ENCODE data around the gene EMILIN3. TPM values are rescaled to one million over a fixed set of nuclear protein-coding genes. Genes with fewer than 3 reads are reported as not detected.
"Not testable (repeated sequence)": the region's sequence is repeated elsewhere in the genome, so short reads cannot be mapped to it uniquely, and the experiment has no call there.

EMILIN3 gene
- total and polyA plus RNA-seq, 4 donors: 0.38 to 0.72 (median 0.39) TPM; not detected in 1

DNA sequence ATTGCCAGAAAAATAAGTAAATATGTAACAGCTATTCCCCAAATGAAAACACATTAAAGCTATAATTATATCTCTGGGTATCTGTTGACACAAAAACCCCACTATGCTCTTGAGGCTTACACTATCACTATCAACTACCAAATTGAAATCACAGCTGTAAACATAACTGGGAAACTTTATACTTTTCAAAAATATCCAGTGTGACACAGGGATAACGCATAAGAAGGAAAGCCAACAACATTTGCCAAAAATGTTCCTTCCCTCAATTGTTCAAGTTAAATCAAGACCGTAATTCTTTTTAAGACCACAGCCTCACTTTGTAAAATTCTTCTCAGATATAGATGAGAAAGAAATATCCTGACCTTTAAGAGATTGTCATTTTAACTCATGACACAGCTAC, 52.2 kb downstream of the EMILIN3 start:
- ATAC-seq (ENCODE audit: low FRiP score) (no peak), DNase-seq (no peak)
- H3K36me3 ChIP-seq (ENCODE audit: control insufficient read depth in 1 of 2, insufficient read depth in 2 of 2, low read length in 1 of 2): no peaks in the 10 kb centered on the region
- H3K4me3 ChIP-seq (ENCODE audit: low read length in 2 of 2): no peak overlapping the region
- H3K27me3 ChIP-seq (ENCODE audit: control insufficient read depth in 1 of 2, insufficient read depth in 2 of 2, low read length in 1 of 2): no peaks in the 10 kb centered on the region
- peaks cover 3% of the 10 kb centered on the region in 2 donors for H3K4me1 ChIP-seq (ENCODE audit: control insufficient read depth in 1 of 2, insufficient read depth in 2 of 2, low read length in 2 of 2)
- H3K27ac ChIP-seq (ENCODE audit: low read depth in 1 of 2, low read length in 2 of 2): no peak overlapping the region
- intact Hi-C loops (cut with DNase I): no loop called here
- no peaks in the 10 kb centered on the region for H3K9me3 ChIP-seq (ENCODE audit: control insufficient read depth, low read length)
- 15 to 25% methylated on average over 2 of the region's 2 CpGs for WGBS, 2 donors

DNA sequence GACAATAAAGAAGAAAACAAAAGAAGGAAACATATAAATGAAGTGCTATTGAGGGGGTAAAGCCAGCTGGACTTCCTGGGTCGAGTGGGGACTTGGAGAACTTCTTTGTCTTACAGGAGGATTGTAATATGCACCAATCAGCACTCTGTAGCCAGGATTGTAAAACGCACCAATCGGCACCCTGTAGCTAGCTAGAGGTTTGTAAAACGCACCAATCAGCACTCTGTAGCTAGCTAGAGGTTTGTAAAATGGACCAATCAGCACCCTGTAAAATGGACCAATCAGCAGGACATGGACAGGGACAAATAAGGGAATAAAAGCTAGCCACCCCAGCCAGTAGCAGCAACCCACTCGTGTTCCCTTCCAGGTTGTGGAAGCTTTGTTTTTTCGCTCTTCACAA, 54.6 kb downstream of the EMILIN3 start:
- H3K27ac ChIP-seq (ENCODE audit: low read depth in 1 of 2, low read length in 2 of 2); H3K9me3 ChIP-seq (ENCODE audit: control insufficient read depth, low read length); H3K36me3 ChIP-seq (ENCODE audit: control insufficient read depth in 1 of 2, insufficient read depth in 2 of 2, low read length in 1 of 2); H3K4me3 ChIP-seq (ENCODE audit: low read length in 2 of 2); intact Hi-C loops (cut with DNase I); H3K4me1 ChIP-seq (ENCODE audit: control insufficient read depth in 1 of 2, insufficient read depth in 2 of 2, low read length in 2 of 2); ATAC-seq (ENCODE audit: low FRiP score); DNase-seq; H3K27me3 ChIP-seq (ENCODE audit: control insufficient read depth in 1 of 2, insufficient read depth in 2 of 2, low read length in 1 of 2): not testable (repeated sequence)
- 95% methylated on average over 6 of the region's 6 CpGs for WGBS, 2 donors

Other genes with a start within 250 kb of the EMILIN3 start
- gene PLCG1, start 229.3 kb downstream of the EMILIN3 start, total RNA-seq: 100 to 1,000 TPM in 1 of 2 donors, 10 to 100 TPM in 1; 96.3 to 148 TPM
- gene PLCG1, start 229.3 kb downstream of the EMILIN3 start, polyA plus RNA-seq: 10 to 100 TPM; 17.9 to 52.5 TPM
- gene ZHX3, start 49.1 kb downstream of the EMILIN3 start, total RNA-seq: 10 to 100 TPM; 50.7 to 98.6 TPM
- gene ZHX3, start 49.1 kb downstream of the EMILIN3 start, polyA plus RNA-seq: 10 to 100 TPM; 11.0 to 26.9 TPM
- 10 to 100 TPM; 21.4 to 22.6 TPM for gene LPIN3, start 26.0 kb downstream of the EMILIN3 start, total RNA-seq
- 10 to 100 TPM; 17.3 to 37.0 TPM for gene LPIN3, start 26.0 kb downstream of the EMILIN3 start, polyA plus RNA-seq

All from aorta (tissue), 5 donors.